Measurements from ENCODE around the gene SLC34A1.

DNA sequence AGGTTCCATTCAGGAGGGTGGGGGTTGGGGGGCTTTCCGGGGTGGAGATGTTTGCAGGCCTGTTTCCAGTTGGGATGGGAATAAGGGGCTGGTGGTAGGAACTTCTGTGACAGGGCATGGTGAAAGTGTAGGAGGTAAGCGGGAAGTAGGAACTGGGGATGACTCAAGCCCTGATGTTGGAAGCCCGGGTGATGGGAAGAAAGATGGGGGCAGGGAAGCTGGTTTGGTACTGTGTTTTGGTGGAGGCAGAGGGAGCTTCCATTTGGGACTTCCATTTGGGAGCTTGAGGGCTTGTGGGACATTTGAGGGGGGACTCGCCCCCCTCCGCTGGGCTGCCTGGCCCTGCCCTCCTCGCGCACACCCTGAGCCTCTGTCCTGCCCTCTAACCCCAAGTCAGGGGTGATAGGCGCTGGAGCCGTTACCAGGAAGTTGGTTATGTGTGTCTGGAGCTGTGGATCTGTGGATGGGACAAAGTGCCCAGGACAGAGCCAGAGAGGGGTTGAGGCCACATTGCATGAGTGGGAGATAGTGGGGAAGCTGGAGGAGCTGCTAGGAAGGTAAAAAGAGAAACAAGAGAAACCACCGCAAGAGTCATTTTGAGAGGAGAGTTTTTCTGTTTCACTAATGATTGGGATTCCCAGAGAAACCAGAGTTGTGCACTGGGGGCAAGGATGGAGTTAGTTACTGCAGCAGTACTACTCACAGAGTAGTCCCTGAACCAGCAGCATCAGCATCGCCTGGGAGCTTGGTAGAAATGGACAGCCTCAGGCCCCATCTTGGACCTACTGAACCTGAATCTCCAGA lies 19.9 kb upstream of the SLC34A1 start:
- TF ChIP-seq POLR2A (IDR thresholded peaks at IDR 0.05): no peak
- TF ChIP-seq, protein P1, sequence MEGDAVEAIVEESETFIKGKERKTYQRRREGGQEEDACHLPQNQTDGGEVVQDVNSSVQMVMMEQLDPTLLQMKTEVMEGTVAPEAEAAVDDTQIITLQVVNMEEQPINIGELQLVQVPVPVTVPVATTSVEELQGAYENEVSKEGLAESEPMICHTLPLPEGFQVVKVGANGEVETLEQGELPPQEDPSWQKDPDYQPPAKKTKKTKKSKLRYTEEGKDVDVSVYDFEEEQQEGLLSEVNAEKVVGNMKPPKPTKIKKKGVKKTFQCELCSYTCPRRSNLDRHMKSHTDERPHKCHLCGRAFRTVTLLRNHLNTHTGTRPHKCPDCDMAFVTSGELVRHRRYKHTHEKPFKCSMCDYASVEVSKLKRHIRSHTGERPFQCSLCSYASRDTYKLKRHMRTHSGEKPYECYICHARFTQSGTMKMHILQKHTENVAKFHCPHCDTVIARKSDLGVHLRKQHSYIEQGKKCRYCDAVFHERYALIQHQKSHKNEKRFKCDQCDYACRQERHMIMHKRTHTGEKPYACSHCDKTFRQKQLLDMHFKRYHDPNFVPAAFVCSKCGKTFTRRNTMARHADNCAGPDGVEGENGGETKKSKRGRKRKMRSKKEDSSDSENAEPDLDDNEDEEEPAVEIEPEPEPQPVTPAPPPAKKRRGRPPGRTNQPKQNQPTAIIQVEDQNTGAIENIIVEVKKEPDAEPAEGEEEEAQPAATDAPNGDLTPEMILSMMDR (IDR thresholded peaks at IDR 0.05): no peak

All from thyroid gland (tissue), 4 donors.